K562 (cell line): ENCODE results near the gene NECAP2. TPM values are rescaled to one million over a fixed set of nuclear protein-coding genes. Genes with fewer than 3 reads are reported as not detected.

Experiments used
- ATAC-seq: fragments of 200-7000 bp; cut with Tn5 transposase; 3 replicates; pipeline ENCODE4 v1.9.1; 2020; ENCODE audit warnings: moderate library complexity
- BruUV-seq: library from RNA; stranded (reverse); fragments of 400-500 nt; replicated peaks from 2 replicates; lab custom pipeline; 2021; lab: Mats Ljungman, UMichigan
- CTCF ChIA-PET: fragments of 300-600 bp; formaldehyde crosslinking; extraction: SDS; loops from one replicate; lab custom pipeline; 2021; ENCODE audit warnings: low intra/inter-chr PET ratio; lab: Yijun Ruan, JAX
- POLR2A ChIA-PET: fragments of 300-600, 350-650 bp; sonication (Branson Sonifier 250); formaldehyde crosslinking; extraction: SDS; loops from one replicate; lab custom pipeline; 2021; ENCODE audit warnings: antibody characterized with exemption, inconsistent platforms; lab: Yijun Ruan, JAX
- DNase-seq, 4 experiments: peaks; one replicate each; pipeline versions ENCODE4 v3.0.0 to v3.0.0-alpha.2; 2011 to 2018; ENCODE audit warnings: low spot score in 3 of 4, mixed read lengths in 3 of 4; ENCODE audit errors: extremely low read depth in 1 of 4
- FAIRE-seq: peaks from 2 replicates; lab custom pipeline; 2011; peaks lifted over from hg19 to GRCh38; lab: Jason Lieb, UNC
- H2AFZ ChIP-seq: 2 replicates; pipeline ENCODE4 v1.6.0; 2011; ENCODE audit warnings: low read depth, low read length, control low read depth, inconsistent platforms
- H3K27ac ChIP-seq: fragments of 200-600 bp; 3 replicates; pipeline ENCODE4 v1.8.0; 2011; ENCODE audit warnings: low read depth, mild to moderate bottlenecking, control low read depth, inconsistent platforms, low read length, moderate library complexity, mixed read lengths; ENCODE audit errors: extremely low read depth
- H3K27me3 ChIP-seq, 2 experiments: fragments of 300-600 bp in 1 of 2; 2 replicates in 1 of 2; 3 replicates in 1 of 2; pipeline versions ENCODE4 v1.6.0 to v1.8.0; 2011; ENCODE audit warnings: inconsistent platforms in 2 of 2, low read length in 2 of 2, mild to moderate bottlenecking in 1 of 2, mixed read lengths in 1 of 2, moderate library complexity in 1 of 2; ENCODE audit not compliant: control insufficient read depth in 2 of 2, insufficient read depth in 2 of 2
- H3K36me3 ChIP-seq: fragments of 300-600 bp; 3 replicates; pipeline ENCODE4 v1.8.0; 2011; ENCODE audit warnings: mild to moderate bottlenecking, low read length, inconsistent platforms; ENCODE audit not compliant: control insufficient read depth, insufficient read depth
- H3K4me1 ChIP-seq, 2 experiments: fragments of 200-600 bp in 1 of 2; replicated peaks in 1 of 2; 2 replicates in 1 of 2; 3 replicates in 1 of 2; pipeline versions ENCODE4 v1.5.1 to v1.8.0; 2011; ENCODE audit warnings: inconsistent platforms in 2 of 2, low read length in 2 of 2, mild to moderate bottlenecking in 1 of 2, mixed read lengths in 1 of 2, moderate library complexity in 1 of 2; ENCODE audit not compliant: control insufficient read depth in 2 of 2, insufficient read depth in 2 of 2
- H3K4me2 ChIP-seq: 2 replicates; pipeline ENCODE4 v1.6.1; 2011; ENCODE audit warnings: low read length, control low read depth, inconsistent platforms, mixed read lengths; ENCODE audit not compliant: insufficient read depth
- H3K4me3 ChIP-seq: fragments of 200-600 bp; sonication (generic), shearing (Covaris generic); 2 replicates; pipeline ENCODE4 v1.5.1; 2016; ENCODE audit warnings: control low read depth, inconsistent platforms
- H3K79me2 ChIP-seq: fragments of 200-600 bp; 3 replicates; pipeline ENCODE4 v1.8.0; 2011; ENCODE audit warnings: low read length, inconsistent platforms; ENCODE audit not compliant: control insufficient read depth, insufficient read depth
- H3K9ac ChIP-seq, 2 experiments: 2 replicates each; pipeline versions ENCODE4 v1.6.0 to v1.6.1; 2011; ENCODE audit warnings: low read depth in 2 of 2, low read length in 2 of 2, control low read depth in 1 of 2, inconsistent platforms in 1 of 2, mild to moderate bottlenecking in 1 of 2, mixed read lengths in 1 of 2; ENCODE audit not compliant: insufficient read depth in 1 of 2
- H3K9me1 ChIP-seq: one replicate; pipeline ENCODE4 v1.6.0; 2011; ENCODE audit warnings: inconsistent platforms, mild to moderate bottlenecking, low read length, moderate library complexity; ENCODE audit not compliant: control insufficient read depth, insufficient read depth
- H3K9me3 ChIP-seq: replicated peaks from 2 replicates; pipeline ENCODE4 v1.5.1; 2011; ENCODE audit warnings: low read depth, low read length, inconsistent platforms; ENCODE audit not compliant: control insufficient read depth, insufficient read depth
- H4K20me1 ChIP-seq: replicated peaks from 2 replicates; pipeline ENCODE4 v1.6.1; 2011; ENCODE audit warnings: low read length, inconsistent platforms, mixed read lengths; ENCODE audit not compliant: control insufficient read depth, insufficient read depth
- CREB1 ChIP-seq, 2 experiments: sonication (generic) in 1 of 2; formaldehyde crosslinking in 1 of 2; IDR thresholded peaks; 2 replicates each; pipeline versions ENCODE4 v1.6.1 to v1.8.0; 2012 to 2022; ENCODE audit warnings: inconsistent platforms in 1 of 2, mild to moderate bottlenecking in 1 of 2, missing genetic modification reagents in 1 of 2, moderate library complexity in 1 of 2
- DACH1 ChIP-seq: fragments of 450-650 bp; IDR thresholded peaks from 2 replicates; pipeline ENCODE4 v1.6.1; 2018; ENCODE audit not compliant: partially characterized antibody
- DMBX1 ChIP-seq: fragments of 250-450 bp; sonication (Bioruptor Pico); IDR thresholded peaks from 2 replicates; pipeline ENCODE4 v1.8.0; 2022; ENCODE audit warnings: inconsistent platforms, mild to moderate bottlenecking, moderate library complexity, borderline replicate concordance
- EHMT2 ChIP-seq: fragments of 450-650 bp; IDR thresholded peaks from 2 replicates; pipeline ENCODE4 v1.6.1; 2018; ENCODE audit warnings: antibody characterized with exemption
- HMG20A ChIP-seq: fragments of 450-650 bp; formaldehyde crosslinking; conservative IDR thresholded peaks from 2 replicates; pipeline ENCODE4 v1.4.0; 2020; ENCODE audit warnings: mild to moderate bottlenecking, mixed read lengths
- KDM1A ChIP-seq, 2 experiments: fragments of 450-650 bp; IDR thresholded peaks; 2 replicates each; pipeline ENCODE4 v1.6.1; 2016; ENCODE audit warnings: mild to moderate bottlenecking in 2 of 2
- NR4A1 ChIP-seq, 2 experiments: fragments of 250-450 bp in 1 of 2; fragments of 450-650 bp in 1 of 2; sonication (Bioruptor Pico) in 1 of 2; IDR thresholded peaks; 2 replicates each; pipeline versions ENCODE4 v1.4.0 to v1.6.1; 2016 to 2020; ENCODE audit warnings: mild to moderate bottlenecking in 2 of 2, missing compliant biosample characterization in 1 of 2, missing genetic modification characterization in 1 of 2, moderate library complexity in 1 of 2
- SIN3B ChIP-seq: fragments of 450-650 bp; IDR thresholded peaks from 2 replicates; pipeline ENCODE4 v1.6.1; 2017; ENCODE audit warnings: low read depth, mild to moderate bottlenecking, moderate library complexity
- THAP12 ChIP-seq: fragments of 250-450 bp; sonication (Bioruptor Pico); IDR thresholded peaks from 2 replicates; pipeline ENCODE4 v1.9.0; 2021; ENCODE audit warnings: mild to moderate bottlenecking, inconsistent platforms
- ZMIZ1 ChIP-seq, 2 experiments: fragments of 150-350 bp in 1 of 2; IDR thresholded peaks; 2 replicates each; pipeline ENCODE4 v1.6.1; 2012 to 2016; ENCODE audit warnings: low read depth in 2 of 2, low read length in 2 of 2, mild to moderate bottlenecking in 1 of 2, moderate library complexity in 1 of 2
- ZNF23 ChIP-seq: fragments of 250-450 bp; sonication (Bioruptor Pico); IDR thresholded peaks from 2 replicates; pipeline ENCODE4 v1.4.0; 2020; ENCODE audit warnings: mild to moderate bottlenecking
- ZNF76 ChIP-seq: fragments of 250-450 bp; sonication (Bioruptor Pico); IDR thresholded peaks from 2 replicates; pipeline ENCODE4 v1.4.0; 2020; ENCODE audit warnings: mild to moderate bottlenecking, moderate library complexity, borderline replicate concordance
- WGBS: fragments of 100-300 bp; shearing (Covaris generic); methylation state at CpG from one replicate; pipeline ENCODE4 v1.1.6; 2016; ENCODE audit warnings: low coverage, mixed read lengths; ENCODE audit not compliant: insufficient coverage; ENCODE audit errors: missing lambda C conversion rate; 5-methylcytosine and 5-hydroxymethylcytosine counted together
- in situ Hi-C: fragments of 300-500 bp; cut with MboI; formaldehyde crosslinking; loops from 4 replicates; pipeline ENCODE4 v1.15.0; 2018; ENCODE audit warnings: inconsistent platforms, mixed read lengths
- intact Hi-C: fragments of 100-400 bp; cut with micrococcal nuclease; formaldehyde crosslinking; loops from 2 replicates; pipeline ENCODE4 v1.14.2; 2022
- polyA plus RNA-seq, 8 experiments: library from polyadenylated mRNA; depleted of rRNA in 4 of 8; stranded (reverse) in 5 of 8; unstranded in 3 of 8; fragments of >200 nt; fragmentation: Nextera tagmentation in 2 of 8; fragmentation: Illumina TruSeq in 1 of 8; extraction: Ambion mirVana in 2 of 8; extraction: Trizol in 1 of 8; gene quantifications; 2 replicates each; pipeline versions ENCODE4 v1.2.1 to v1.2.3, GENCODE V29; 2011 to 2014; ENCODE audit warnings: inconsistent platforms in 1 of 8, missing spikeins in 1 of 8
- total RNA-seq, 7 experiments: library from RNA; depleted of rRNA in 6 of 7; stranded (reverse); fragments of >200 nt in 6 of 7; fragmentation: Illumina TruSeq in 2 of 7; extraction: Trizol in 2 of 7; gene quantifications; 2 replicates each; pipeline versions ENCODE4 v1.2.1 to v1.2.3, GENCODE V29; 2011 to 2021; ENCODE audit warnings: low replicate concordance in 1 of 7

NECAP2 gene
- total and polyA plus RNA-seq, 9 of the 15 experiments (the other 6 are each of a cell fraction or from before 2014, with no cell fraction given): 22.7 to 107 (median 79.2) TPM

- peak overlapping the region; percentile 81 for H3K4me2 ChIP-seq
- H3K4me1 ChIP-seq: peaks cover 3 to 24% of the 10 kb centered on the region in 2 experiments; a peak in 3 of 5 replicates
- ChIA-PET CTCF (no interaction called here), POLR2A (interaction anchor here (0.9 to 1.2 kb wide), 3 partner anchors 10 to 58 kb away, joined by 3 read pairs; partner anchors contain the start of gene NECAP2)
- H4K20me1 ChIP-seq: no peaks in the 10 kb centered on the region; the same call in 1 of the 2 replicates
- H2AFZ ChIP-seq: peak overlapping the region; percentile 97
- 5% methylated on average over 79 of the region's 108 CpGs for WGBS
- BruUV-seq: no TSS peak
- H3K9me3 ChIP-seq: no peaks in the 10 kb centered on the region
- FAIRE-seq: peak; percentile 42
- no peaks in the 10 kb centered on the region for H3K79me2 ChIP-seq
- DNase-seq: peak; percentile 96 to 100 (median 99)
- H3K9ac ChIP-seq: peak overlapping the region; percentile 63 to 95
- H3K36me3 ChIP-seq: no peaks in the 10 kb centered on the region
- H3K4me3 ChIP-seq: peak overlapping the region; percentile 73
- in situ Hi-C loops (no loop called here), intact Hi-C loops (loop anchor here (5.0 kb wide), 1 partner anchor 131 kb away; the partner anchor contains the start of gene SZRD1)
- peak overlapping the region; percentile 62 for H3K27ac ChIP-seq
- no peaks in the 10 kb centered on the region for H3K9me1 ChIP-seq
- ATAC-seq: peak; percentile 98
- no peaks in the 10 kb centered on the region for H3K27me3 ChIP-seq
- TF ChIP-seq KDM1A (IDR thresholded peaks at IDR 0.05) (peak in 1 of 2 experiments; percentile 65; a peak in 1 of 4 replicates), THAP12 (CRISPR knock-in tag) (peak; percentile 66; the same call in 1 of the 2 replicates), SIN3B (peak; percentile 60), ZNF76 (CRISPR knock-in tag) (no peak), DMBX1 (no peak), CREB1 (IDR thresholded peaks at IDR 0.05) (no peak), CREB1 (CRISPR knock-in tag; IDR thresholded peaks at IDR 0.05) (0 out of 2 replicates have a peak, but pooled peaks have one; percentile 12), NR4A1 (CRISPR knock-in tag; IDR thresholded peaks at IDR 0.05) (peak; percentile 66; the same call in 1 of the 2 replicates), NR4A1 (tag; IDR thresholded peaks at IDR 0.05) (0 out of 2 replicates have a peak, but pooled peaks have one; percentile 30), ZMIZ1 (IDR thresholded peaks at IDR 0.05; ENCODE audit: low read depth in 2 of 2, low read length in 2 of 2) (no peak), EHMT2 (no peak), HMG20A (CRISPR knock-in tag) (no peak), DACH1 (no peak), ZNF23 (CRISPR knock-in tag) (no peak)
Observed at GRCh38 chr1:16498573-16499413, 58.3 kb downstream of the NECAP2 start.
